Keratinocyte (primary cell): Measurements from ENCODE around the gene KIF26A.

ENCODE experiments used
- CTCF ChIP-seq, 3 experiments: IDR thresholded peaks in 1 of 3; conservative IDR thresholded peaks in 1 of 3; optimal IDR thresholded peaks in 1 of 3; 2 replicates in 2 of 3; 3 replicates in 1 of 3; pipeline versions ENCODE3 to v1.5.1; 2011; ENCODE audit warnings: low read length in 3 of 3, mild to moderate bottlenecking in 3 of 3, moderate library complexity in 2 of 3, control low read depth in 1 of 3, inconsistent platforms in 1 of 3; ENCODE audit not compliant: insufficient read depth in 2 of 3; ENCODE audit errors: extremely low read depth in 1 of 3
- EZH2 ChIP-seq: IDR thresholded peaks from one replicate; pipeline ENCODE4 v1.6.1; 2012; ENCODE audit warnings: inconsistent platforms, mild to moderate bottlenecking, low read length, moderate library complexity

GRCh38 chr14:104119119-104119487, 19.3 kb upstream of the KIF26A start:
- TF ChIP-seq CTCF (optimal IDR thresholded peaks at IDR 0.05 in 1 of 3, IDR thresholded peaks at IDR 0.05 in 1 of 3, conservative IDR thresholded peaks at IDR 0.05 in 1 of 3; ENCODE audit: extremely low read depth in 1 of 3, insufficient read depth in 2 of 3, low read length in 3 of 3) (no peak), EZH2 (no peak)
